SK-N-SH treated with all-trans-retinoic acid at 6 μM for 48 hours (cell line): Measurements from ENCODE around the gene CSPG5.

ENCODE experiments used
- ATAC-seq: fragments of 200-7000 bp; cut with Tn5 transposase; 3 replicates; pipeline ENCODE4 v1.9.1; 2020; ENCODE audit warnings: mild to moderate bottlenecking, moderate library complexity
- ARNTL ChIP-seq: fragments of 450-650 bp; formaldehyde crosslinking; IDR thresholded peaks from 2 replicates; pipeline ENCODE4 v1.5.0; 2020; ENCODE audit warnings: low read depth, mild to moderate bottlenecking, moderate library complexity, borderline replicate concordance
- BACH2 ChIP-seq: fragments of 250-450 bp; sonication (Bioruptor Pico); IDR thresholded peaks from 2 replicates; pipeline ENCODE4 v1.9.0; 2021; ENCODE audit warnings: mild to moderate bottlenecking, borderline replicate concordance
- CSDC2 ChIP-seq: fragments of 250-450 bp; sonication (Bioruptor Pico); IDR thresholded peaks from 2 replicates; pipeline ENCODE4 v1.5.0; 2020; ENCODE audit warnings: mild to moderate bottlenecking, moderate library complexity
- CSRNP3 ChIP-seq: fragments of 250-450 bp; sonication (Bioruptor Pico); IDR thresholded peaks from 2 replicates; pipeline ENCODE4 v1.5.1; 2021; ENCODE audit warnings: mild to moderate bottlenecking, moderate library complexity
- ESRRG ChIP-seq: fragments of 250-450 bp; sonication (Bioruptor Pico); IDR thresholded peaks from 2 replicates; pipeline ENCODE4 v1.6.1; 2021; ENCODE audit warnings: mild to moderate bottlenecking
- GLIS3 ChIP-seq: fragments of 250-450 bp; sonication (Bioruptor Pico); IDR thresholded peaks from 2 replicates; pipeline ENCODE4 v1.5.0; 2020; ENCODE audit warnings: mild to moderate bottlenecking, moderate library complexity
- ISL1 ChIP-seq: fragments of 250-450 bp; sonication (Bioruptor Pico); IDR thresholded peaks from 2 replicates; pipeline ENCODE4 v2.1.2; 2022; ENCODE audit warnings: mild to moderate bottlenecking, moderate library complexity
- OSR1 ChIP-seq: fragments of 250-450 bp; sonication (Bioruptor Pico); IDR thresholded peaks from 2 replicates; pipeline ENCODE4 v1.8.0; 2022; ENCODE audit warnings: moderate library complexity, mild to moderate bottlenecking, inconsistent platforms
- POU6F1 ChIP-seq: fragments of 250-450 bp; sonication (Bioruptor Pico); IDR thresholded peaks from 2 replicates; pipeline ENCODE4 v1.8.0; 2021; ENCODE audit warnings: low read depth, mild to moderate bottlenecking, moderate library complexity, borderline replicate concordance
- PPARA ChIP-seq: fragments of 250-450 bp; sonication (Bioruptor Pico); IDR thresholded peaks from 2 replicates; pipeline ENCODE4 v1.5.0; 2020; ENCODE audit warnings: mild to moderate bottlenecking, borderline replicate concordance
- RARB ChIP-seq: fragments of 250-450 bp; sonication (Bioruptor Pico); IDR thresholded peaks from 2 replicates; pipeline ENCODE4 v1.8.0; 2021; ENCODE audit warnings: mild to moderate bottlenecking, moderate library complexity
- SNAI2 ChIP-seq: fragments of 250-450 bp; sonication (Bioruptor Pico); IDR thresholded peaks from 2 replicates; pipeline ENCODE4 v1.5.0; 2020; ENCODE audit warnings: mild to moderate bottlenecking, moderate library complexity
- TCF4 ChIP-seq: fragments of 250-450 bp; sonication (Bioruptor Pico); IDR thresholded peaks from 2 replicates; pipeline ENCODE4 v1.8.0; 2021; ENCODE audit warnings: mild to moderate bottlenecking, moderate library complexity, borderline replicate concordance
- TOX ChIP-seq: fragments of 250-450 bp; sonication (Bioruptor Pico); IDR thresholded peaks from 2 replicates; pipeline ENCODE4 v1.8.0; 2021; ENCODE audit warnings: mild to moderate bottlenecking, moderate library complexity, borderline replicate concordance
- TSHZ2 ChIP-seq: fragments of 250-450 bp; sonication (Bioruptor Pico); IDR thresholded peaks from 2 replicates; pipeline ENCODE4 v1.5.0; 2020; ENCODE audit warnings: mild to moderate bottlenecking, moderate library complexity
- ZC3H10 ChIP-seq: fragments of 250-450 bp; sonication (Bioruptor Pico); IDR thresholded peaks from 2 replicates; pipeline ENCODE4 v1.5.1; 2021; ENCODE audit warnings: mild to moderate bottlenecking, moderate library complexity
- ZFP3 ChIP-seq: fragments of 250-450 bp; sonication (Bioruptor Pico); IDR thresholded peaks from 2 replicates; pipeline ENCODE4 v1.5.0; 2020; ENCODE audit warnings: mild to moderate bottlenecking, moderate library complexity
- ZFP30 ChIP-seq: fragments of 450-650 bp; formaldehyde crosslinking; IDR thresholded peaks from 2 replicates; pipeline ENCODE4 v1.5.0; 2022; ENCODE audit warnings: mild to moderate bottlenecking, moderate library complexity
- ZNF565 ChIP-seq: fragments of 450-650 bp; formaldehyde crosslinking; conservative IDR thresholded peaks from 2 replicates; pipeline ENCODE4 v1.5.0; 2020; ENCODE audit warnings: low read depth, mild to moderate bottlenecking, moderate library complexity
- ZNF70 ChIP-seq: fragments of 450-650 bp; formaldehyde crosslinking; IDR thresholded peaks from 2 replicates; pipeline ENCODE4 v1.5.0; 2020; ENCODE audit warnings: mild to moderate bottlenecking, moderate library complexity
- ZNF8 ChIP-seq: fragments of 450-650 bp; formaldehyde crosslinking; IDR thresholded peaks from 2 replicates; pipeline ENCODE4 v1.5.0; 2020; ENCODE audit warnings: mild to moderate bottlenecking, moderate library complexity
- TF ChIP-seq, protein P1 (sequence below): fragments of 250-450 bp; sonication (Bioruptor Pico); IDR thresholded peaks from 2 replicates; pipeline ENCODE4 v1.5.1; 2020; ENCODE audit warnings: low read depth, mild to moderate bottlenecking, moderate library complexity
- TF ChIP-seq, protein P2 (sequence below): fragments of 250-450 bp; sonication (Bioruptor Pico); IDR thresholded peaks from 2 replicates; pipeline ENCODE4 v1.8.0; 2020; ENCODE audit warnings: mild to moderate bottlenecking, moderate library complexity, borderline replicate concordance

Gene CSPG5

GRCh38 chr3:47581835-47582234 lies 3.2 kb upstream of the CSPG5 start:
- no peak for ATAC-seq
- TF ChIP-seq ZC3H10: no peak
- no peak for TF ChIP-seq ESRRG
- no peak for TF ChIP-seq CSDC2 (CRISPR knock-in tag)
- no peak for TF ChIP-seq ARNTL (CRISPR knock-in tag)
- TF ChIP-seq TCF4 (CRISPR knock-in tag): no peak
- TF ChIP-seq ZNF8 (CRISPR knock-in tag): no peak

- TF ChIP-seq BACH2 (CRISPR knock-in tag) (no peak), ESRRG (no peak), RARB (no peak), ZFP30 (CRISPR knock-in tag) (no peak), GLIS3 (CRISPR knock-in tag) (no peak), ZNF565 (CRISPR knock-in tag) (no peak), ZNF70 (CRISPR knock-in tag) (no peak), ZFP3 (no peak), ZC3H10 (no peak), TOX (CRISPR knock-in tag) (no peak), TSHZ2 (CRISPR knock-in tag) (no peak), SNAI2 (CRISPR knock-in tag) (no peak), ISL1 (CRISPR knock-in tag) (no peak), PPARA (no peak), ZNF8 (CRISPR knock-in tag) (no peak), OSR1 (no peak), CSRNP3 (no peak), POU6F1 (CRISPR knock-in tag) (no peak)
- TF ChIP-seq, protein P1, sequence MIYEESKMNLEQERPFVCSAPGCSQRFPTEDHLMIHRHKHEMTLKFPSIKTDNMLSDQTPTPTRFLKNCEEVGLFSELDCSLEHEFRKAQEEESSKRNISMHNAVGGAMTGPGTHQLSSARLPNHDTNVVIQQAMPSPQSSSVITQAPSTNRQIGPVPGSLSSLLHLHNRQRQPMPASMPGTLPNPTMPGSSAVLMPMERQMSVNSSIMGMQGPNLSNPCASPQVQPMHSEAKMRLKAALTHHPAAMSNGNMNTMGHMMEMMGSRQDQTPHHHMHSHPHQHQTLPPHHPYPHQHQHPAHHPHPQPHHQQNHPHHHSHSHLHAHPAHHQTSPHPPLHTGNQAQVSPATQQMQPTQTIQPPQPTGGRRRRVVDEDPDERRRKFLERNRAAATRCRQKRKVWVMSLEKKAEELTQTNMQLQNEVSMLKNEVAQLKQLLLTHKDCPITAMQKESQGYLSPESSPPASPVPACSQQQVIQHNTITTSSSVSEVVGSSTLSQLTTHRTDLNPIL: no peak
- TF ChIP-seq, protein P2, sequence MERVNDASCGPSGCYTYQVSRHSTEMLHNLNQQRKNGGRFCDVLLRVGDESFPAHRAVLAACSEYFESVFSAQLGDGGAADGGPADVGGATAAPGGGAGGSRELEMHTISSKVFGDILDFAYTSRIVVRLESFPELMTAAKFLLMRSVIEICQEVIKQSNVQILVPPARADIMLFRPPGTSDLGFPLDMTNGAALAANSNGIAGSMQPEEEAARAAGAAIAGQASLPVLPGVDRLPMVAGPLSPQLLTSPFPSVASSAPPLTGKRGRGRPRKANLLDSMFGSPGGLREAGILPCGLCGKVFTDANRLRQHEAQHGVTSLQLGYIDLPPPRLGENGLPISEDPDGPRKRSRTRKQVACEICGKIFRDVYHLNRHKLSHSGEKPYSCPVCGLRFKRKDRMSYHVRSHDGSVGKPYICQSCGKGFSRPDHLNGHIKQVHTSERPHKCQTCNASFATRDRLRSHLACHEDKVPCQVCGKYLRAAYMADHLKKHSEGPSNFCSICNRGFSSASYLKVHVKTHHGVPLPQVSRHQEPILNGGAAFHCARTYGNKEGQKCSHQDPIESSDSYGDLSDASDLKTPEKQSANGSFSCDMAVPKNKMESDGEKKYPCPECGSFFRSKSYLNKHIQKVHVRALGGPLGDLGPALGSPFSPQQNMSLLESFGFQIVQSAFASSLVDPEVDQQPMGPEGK: no peak
- no peak for ATAC-seq
Observed at GRCh38 chr3:47581422-47581821, 2.8 kb upstream of the CSPG5 start.

DNA sequence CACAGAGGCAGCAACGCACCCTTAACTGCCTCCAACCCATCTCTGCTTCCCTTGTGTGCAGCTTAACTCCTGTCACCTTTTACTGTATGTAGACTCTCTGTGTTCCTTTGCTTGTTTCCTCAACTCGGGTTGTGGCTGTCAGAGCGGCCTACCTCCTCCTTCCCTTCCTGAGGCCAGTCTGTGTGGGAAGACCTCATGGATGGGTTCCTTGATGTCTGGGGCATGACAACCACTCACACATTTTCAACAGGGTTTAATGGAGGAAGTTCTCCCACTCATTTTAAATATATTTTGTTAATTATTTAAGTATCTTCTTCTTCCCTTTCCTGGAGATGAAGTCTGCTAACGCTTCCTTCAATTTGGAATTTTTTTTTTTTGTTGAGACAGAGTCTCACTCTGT lies 1.8 kb upstream of the CSPG5 start:
- TF ChIP-seq TOX (CRISPR knock-in tag) (no peak), BACH2 (CRISPR knock-in tag) (no peak), ZC3H10 (no peak), ZNF8 (CRISPR knock-in tag) (no peak), GLIS3 (CRISPR knock-in tag) (no peak), PPARA (no peak)
- TF ChIP-seq, protein P1: no peak
- TF ChIP-seq, protein P2: no peak
- TF ChIP-seq, all 23 proteins: peak for 0
- peak; percentile 5; the same call in 1 of the 3 replicates for ATAC-seq
